HepG2 (cell line): ENCODE data around the gene HORMAD2. TPM values are rescaled to one million over a fixed set of nuclear protein-coding genes. Genes with fewer than 3 reads are reported as not detected.

Source experiments
- CEBPG ChIP-seq: IDR thresholded peaks from 2 replicates; pipeline ENCODE4 v1.6.1; 2016
- DNMT1 ChIP-seq: sonication (generic); formaldehyde crosslinking; IDR thresholded peaks from 2 replicates; pipeline ENCODE4 v1.5.1; 2020; ENCODE audit warnings: mild to moderate bottlenecking, missing genetic modification reagents
- EZH2 ChIP-seq: conservative IDR thresholded peaks from 2 replicates; pipeline ENCODE4 v1.6.1; 2012; ENCODE audit warnings: mild to moderate bottlenecking, low read depth, low read length, moderate library complexity
- FOXO1 ChIP-seq: sonication (generic); formaldehyde crosslinking; IDR thresholded peaks from 2 replicates; pipeline ENCODE4 v1.4.0; 2020; ENCODE audit warnings: missing genetic modification reagents
- KLF11 ChIP-seq: IDR thresholded peaks from 2 replicates; pipeline ENCODE4 v1.6.1; 2016; ENCODE audit warnings: missing compliant biosample characterization
- MEIS2 ChIP-seq: sonication (generic); formaldehyde crosslinking; IDR thresholded peaks from 2 replicates; pipeline ENCODE4 v1.9.0; 2021; ENCODE audit warnings: mild to moderate bottlenecking, missing genetic modification reagents
- MTF1 ChIP-seq: sonication (generic); formaldehyde crosslinking; IDR thresholded peaks from 2 replicates; pipeline ENCODE4 v1.5.0; 2020; ENCODE audit warnings: missing genetic modification reagents
- NFE2 ChIP-seq: sonication (generic); formaldehyde crosslinking; IDR thresholded peaks from 2 replicates; pipeline ENCODE4 v1.4.0; 2020; ENCODE audit warnings: missing genetic modification reagents
- NFE2L2 ChIP-seq: fragments of 150-350 bp; IDR thresholded peaks from 2 replicates; pipeline ENCODE4 v1.6.1; 2014; ENCODE audit warnings: low read length
- NFIB ChIP-seq: sonication (generic); formaldehyde crosslinking; IDR thresholded peaks from 2 replicates; pipeline ENCODE4 v1.9.0; 2021; ENCODE audit warnings: missing genetic modification reagents, mild to moderate bottlenecking, borderline replicate concordance
- PRDM10 ChIP-seq: sonication (generic); formaldehyde crosslinking; IDR thresholded peaks from 2 replicates; pipeline ENCODE4 v1.4.0; 2020; ENCODE audit warnings: low read depth, missing genetic modification reagents
- PRMT3 ChIP-seq: sonication (generic); formaldehyde crosslinking; IDR thresholded peaks from 2 replicates; pipeline ENCODE4 v1.8.1; 2022; ENCODE audit warnings: low read depth, mild to moderate bottlenecking, moderate library complexity, missing genetic modification reagents, borderline replicate concordance
- RCOR2 ChIP-seq: IDR thresholded peaks from 2 replicates; pipeline ENCODE4 v1.6.1; 2016; ENCODE audit warnings: missing biosample characterization, missing genetic modification reagents
- SRSF4 ChIP-seq: fragments of 200-400 bp; formaldehyde crosslinking; IDR thresholded peaks from one replicate; pipeline ENCODE4 v1.6.1; 2018; ENCODE audit warnings: mild to moderate bottlenecking, low read depth, low read length, moderate library complexity; ENCODE audit not compliant: poor library complexity, severe bottlenecking
- TGIF2 ChIP-seq: IDR thresholded peaks from 2 replicates; pipeline ENCODE4 v1.6.1; 2016; ENCODE audit warnings: control low read depth, missing compliant biosample characterization
- ZNF136 ChIP-seq: sonication (generic); formaldehyde crosslinking; IDR thresholded peaks from 2 replicates; pipeline ENCODE4 v1.8.1; 2022; ENCODE audit warnings: low read depth, mild to moderate bottlenecking, moderate library complexity, missing genetic modification reagents
- ZNF382 ChIP-seq: sonication (generic); formaldehyde crosslinking; IDR thresholded peaks from 2 replicates; pipeline ENCODE4 v1.5.0; 2020; ENCODE audit warnings: missing genetic modification reagents, mild to moderate bottlenecking, borderline replicate concordance
- polyA plus RNA-seq, 8 experiments: library from polyadenylated mRNA; depleted of rRNA in 3 of 8; stranded (reverse) in 7 of 8; unstranded in 1 of 8; fragments of >200 nt; fragmentation: Illumina TruSeq in 4 of 8; extraction: Trizol in 4 of 8; gene quantifications; 2 replicates each; pipeline versions ENCODE4 v1.2.1 to v1.2.3, GENCODE V29; 2011 to 2016; ENCODE audit warnings: low read depth in 4 of 8, missing spikeins in 1 of 8, mixed read lengths in 1 of 8; ENCODE audit not compliant: insufficient read depth in 1 of 8
- total RNA-seq, 5 experiments: library from RNA; depleted of rRNA; stranded (reverse); fragments of >200 nt; fragmentation: Illumina TruSeq; extraction: Trizol; gene quantifications; 2 replicates each; pipeline ENCODE4 v1.2.3, GENCODE V29; 2016; ENCODE audit warnings: low read depth in 1 of 5
- TF ChIP-seq, protein P1 (sequence below): IDR thresholded peaks from 2 replicates; pipeline ENCODE4 v1.6.1; 2018; ENCODE audit warnings: missing genetic modification reagents, mild to moderate bottlenecking, missing compliant biosample characterization
- TF ChIP-seq, protein P2 (sequence below): sonication (generic); formaldehyde crosslinking; IDR thresholded peaks from 2 replicates; pipeline ENCODE4 v1.4.0; 2020; ENCODE audit warnings: missing genetic modification reagents
- TF ChIP-seq, protein P3 (sequence below): sonication (generic); formaldehyde crosslinking; IDR thresholded peaks from 2 replicates; pipeline ENCODE4 v1.4.0; 2020; ENCODE audit warnings: mild to moderate bottlenecking, missing genetic modification reagents, borderline replicate concordance

Gene HORMAD2
- total and polyA plus RNA-seq, 2 of the 13 experiments (the other 11 are each of a cell fraction or from before 2014, with no cell fraction given): not detected

DNA sequence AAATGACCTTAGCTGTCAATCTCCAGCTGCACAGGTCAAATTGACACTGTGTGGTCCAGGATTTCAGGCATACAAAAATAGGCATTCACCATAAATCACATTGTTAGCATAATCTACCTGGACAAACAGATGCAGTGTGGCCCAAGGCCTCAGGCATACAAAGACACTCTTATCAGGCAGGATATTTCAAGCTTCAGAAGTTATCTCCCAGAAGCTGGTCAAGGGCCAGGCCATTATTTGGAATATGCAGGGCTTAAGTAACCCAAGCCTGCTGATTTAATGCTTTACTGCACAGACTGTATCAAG is 25.5 kb upstream of the HORMAD2 start (continued):
- TF ChIP-seq PRDM10 (CRISPR knock-in tag) (no peak), ZNF136 (CRISPR knock-in tag) (no peak), ZNF382 (CRISPR knock-in tag) (no peak), SRSF4 (no peak), MEIS2 (peak; percentile 99), TGIF2 (CRISPR knock-in tag) (no peak; the same call in 1 of the 2 replicates), CEBPG (0 out of 2 replicates have a peak, but pooled peaks have one; percentile 29), EZH2 (no peak), PRMT3 (CRISPR knock-in tag) (no peak), NFE2 (CRISPR knock-in tag) (no peak), DNMT1 (CRISPR knock-in tag) (no peak), MTF1 (CRISPR knock-in tag) (no peak), NFIB (CRISPR knock-in tag) (no peak), RCOR2 (peak; percentile 77), FOXO1 (CRISPR knock-in tag) (peak; percentile 50; the same call in 1 of the 2 replicates), KLF11 (CRISPR knock-in tag) (0 out of 2 replicates have a peak, but pooled peaks have one; percentile 41), NFE2L2 (no peak)
- TF ChIP-seq, protein P1, sequence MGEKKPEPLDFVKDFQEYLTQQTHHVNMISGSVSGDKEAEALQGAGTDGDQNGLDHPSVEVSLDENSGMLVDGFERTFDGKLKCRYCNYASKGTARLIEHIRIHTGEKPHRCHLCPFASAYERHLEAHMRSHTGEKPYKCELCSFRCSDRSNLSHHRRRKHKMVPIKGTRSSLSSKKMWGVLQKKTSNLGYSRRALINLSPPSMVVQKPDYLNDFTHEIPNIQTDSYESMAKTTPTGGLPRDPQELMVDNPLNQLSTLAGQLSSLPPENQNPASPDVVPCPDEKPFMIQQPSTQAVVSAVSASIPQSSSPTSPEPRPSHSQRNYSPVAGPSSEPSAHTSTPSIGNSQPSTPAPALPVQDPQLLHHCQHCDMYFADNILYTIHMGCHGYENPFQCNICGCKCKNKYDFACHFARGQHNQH (CRISPR knock-in tag): peak; percentile 48; the same call in 1 of the 2 replicates
- TF ChIP-seq, protein P2, sequence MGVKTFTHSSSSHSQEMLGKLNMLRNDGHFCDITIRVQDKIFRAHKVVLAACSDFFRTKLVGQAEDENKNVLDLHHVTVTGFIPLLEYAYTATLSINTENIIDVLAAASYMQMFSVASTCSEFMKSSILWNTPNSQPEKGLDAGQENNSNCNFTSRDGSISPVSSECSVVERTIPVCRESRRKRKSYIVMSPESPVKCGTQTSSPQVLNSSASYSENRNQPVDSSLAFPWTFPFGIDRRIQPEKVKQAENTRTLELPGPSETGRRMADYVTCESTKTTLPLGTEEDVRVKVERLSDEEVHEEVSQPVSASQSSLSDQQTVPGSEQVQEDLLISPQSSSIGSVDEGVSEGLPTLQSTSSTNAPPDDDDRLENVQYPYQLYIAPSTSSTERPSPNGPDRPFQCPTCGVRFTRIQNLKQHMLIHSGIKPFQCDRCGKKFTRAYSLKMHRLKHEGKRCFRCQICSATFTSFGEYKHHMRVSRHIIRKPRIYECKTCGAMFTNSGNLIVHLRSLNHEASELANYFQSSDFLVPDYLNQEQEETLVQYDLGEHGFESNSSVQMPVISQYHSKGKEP (CRISPR knock-in tag): no peak
- TF ChIP-seq, protein P3, sequence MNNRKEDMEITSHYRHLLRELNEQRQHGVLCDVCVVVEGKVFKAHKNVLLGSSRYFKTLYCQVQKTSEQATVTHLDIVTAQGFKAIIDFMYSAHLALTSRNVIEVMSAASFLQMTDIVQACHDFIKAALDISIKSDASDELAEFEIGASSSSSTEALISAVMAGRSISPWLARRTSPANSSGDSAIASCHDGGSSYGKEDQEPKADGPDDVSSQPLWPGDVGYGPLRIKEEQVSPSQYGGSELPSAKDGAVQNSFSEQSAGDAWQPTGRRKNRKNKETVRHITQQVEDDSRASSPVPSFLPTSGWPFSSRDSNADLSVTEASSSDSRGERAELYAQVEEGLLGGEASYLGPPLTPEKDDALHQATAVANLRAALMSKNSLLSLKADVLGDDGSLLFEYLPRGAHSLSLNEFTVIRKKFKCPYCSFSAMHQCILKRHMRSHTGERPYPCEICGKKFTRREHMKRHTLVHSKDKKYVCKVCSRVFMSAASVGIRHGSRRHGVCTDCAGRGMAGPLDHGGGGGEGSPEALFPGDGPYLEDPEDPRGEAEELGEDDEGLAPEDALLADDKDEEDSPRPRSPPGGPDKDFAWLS (CRISPR knock-in tag): no peak
